ENCODE measurements around the gene DNAH1.

DNA sequence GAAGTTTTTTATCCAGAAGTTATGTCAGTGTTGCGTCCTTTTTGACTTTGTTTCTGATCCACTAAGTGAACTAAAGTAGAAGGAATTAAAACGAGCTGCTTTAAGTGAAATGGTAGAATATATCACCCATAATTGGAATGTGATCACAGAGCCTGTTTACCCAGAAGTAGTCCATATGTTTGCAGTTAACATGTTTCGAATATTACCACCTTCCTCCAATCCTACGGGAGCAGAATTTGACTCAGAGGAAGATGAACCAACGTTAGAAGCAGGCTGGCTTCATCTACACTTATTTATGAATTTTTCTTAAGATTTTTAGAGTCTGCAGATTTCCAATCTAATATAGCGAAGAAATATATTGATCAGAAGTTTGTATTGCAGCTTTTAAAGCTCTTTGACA lies 57.6 kb downstream of the DNAH1 start:
- no peak for TF ChIP-seq FOS (IDR thresholded peaks at IDR 0.05; ENCODE audit: low read depth, low read length)
- no peak for TF ChIP-seq RFX5 (IDR thresholded peaks at IDR 0.05; ENCODE audit: low read depth, low read length)
- TF ChIP-seq, protein P1, sequence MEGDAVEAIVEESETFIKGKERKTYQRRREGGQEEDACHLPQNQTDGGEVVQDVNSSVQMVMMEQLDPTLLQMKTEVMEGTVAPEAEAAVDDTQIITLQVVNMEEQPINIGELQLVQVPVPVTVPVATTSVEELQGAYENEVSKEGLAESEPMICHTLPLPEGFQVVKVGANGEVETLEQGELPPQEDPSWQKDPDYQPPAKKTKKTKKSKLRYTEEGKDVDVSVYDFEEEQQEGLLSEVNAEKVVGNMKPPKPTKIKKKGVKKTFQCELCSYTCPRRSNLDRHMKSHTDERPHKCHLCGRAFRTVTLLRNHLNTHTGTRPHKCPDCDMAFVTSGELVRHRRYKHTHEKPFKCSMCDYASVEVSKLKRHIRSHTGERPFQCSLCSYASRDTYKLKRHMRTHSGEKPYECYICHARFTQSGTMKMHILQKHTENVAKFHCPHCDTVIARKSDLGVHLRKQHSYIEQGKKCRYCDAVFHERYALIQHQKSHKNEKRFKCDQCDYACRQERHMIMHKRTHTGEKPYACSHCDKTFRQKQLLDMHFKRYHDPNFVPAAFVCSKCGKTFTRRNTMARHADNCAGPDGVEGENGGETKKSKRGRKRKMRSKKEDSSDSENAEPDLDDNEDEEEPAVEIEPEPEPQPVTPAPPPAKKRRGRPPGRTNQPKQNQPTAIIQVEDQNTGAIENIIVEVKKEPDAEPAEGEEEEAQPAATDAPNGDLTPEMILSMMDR (conservative IDR thresholded peaks at IDR 0.05; ENCODE audit: low read depth, low read length): no peak
- TF ChIP-seq MAZ (IDR thresholded peaks at IDR 0.05; ENCODE audit: borderline replicate concordance, low read depth, low read length): no peak
- TF ChIP-seq RAD21 (IDR thresholded peaks at IDR 0.05; ENCODE audit: low read length): no peak
- TF ChIP-seq POLR2A (IDR thresholded peaks at IDR 0.05; ENCODE audit: low read depth, low read length): no peak
